ENCODE results near the gene NPBWR2.

NPBWR2 gene

DNA sequence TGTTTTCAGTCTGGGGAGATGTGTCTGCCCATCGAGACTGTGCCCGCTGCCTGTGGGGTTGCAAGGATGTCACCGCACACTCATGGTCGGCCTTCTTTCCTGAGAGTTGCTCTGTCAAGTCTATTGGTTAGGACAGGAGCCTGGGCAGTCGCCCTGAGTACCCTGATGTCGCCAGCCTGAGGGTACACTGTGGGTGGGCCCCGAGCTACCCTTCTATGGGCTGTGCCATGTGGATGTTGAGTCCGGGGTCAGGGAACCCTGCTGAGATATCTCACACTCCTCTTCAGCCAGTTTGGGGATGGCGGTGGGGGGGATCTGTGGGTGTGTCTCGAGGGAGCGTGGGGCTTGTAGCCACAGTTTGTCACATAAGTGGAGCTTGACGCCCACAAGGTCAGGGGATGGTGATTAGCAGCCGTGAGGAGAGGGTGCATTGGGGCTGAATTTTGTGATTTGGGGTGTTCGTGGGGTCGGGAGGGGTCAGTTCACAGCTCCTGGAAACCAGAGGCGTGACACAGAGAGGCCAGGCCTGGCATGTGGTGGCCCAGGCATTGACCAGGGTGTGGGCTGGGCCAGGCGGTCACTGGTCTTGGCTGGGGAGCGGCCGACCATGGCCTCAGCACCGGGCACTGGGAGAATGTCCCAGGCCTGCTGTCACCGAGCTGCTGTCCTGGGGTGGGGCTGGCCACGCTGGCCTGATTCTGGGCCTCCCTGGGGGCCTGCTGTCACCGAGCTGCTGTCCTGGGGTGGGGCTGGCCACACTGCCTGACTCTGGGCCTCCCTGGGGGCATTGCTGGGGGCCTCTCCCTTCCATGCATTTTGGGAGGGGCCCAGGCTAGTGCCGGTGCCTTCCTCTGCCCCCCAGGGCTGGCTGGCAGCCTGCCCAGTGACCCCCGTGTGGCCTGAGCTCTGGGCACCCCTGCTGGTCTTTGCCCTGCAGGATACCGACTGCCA lies 1.6 kb upstream of the NPBWR2 start:
- no peak for TF ChIP-seq CTCF (conservative IDR thresholded peaks at IDR 0.05)
- no peak overlapping the region for H3K27ac ChIP-seq

- TF ChIP-seq CTCF (conservative IDR thresholded peaks at IDR 0.05): no peak
- no peak overlapping the region for H3K27ac ChIP-seq
Measured at GRCh38 chr20:64107736-64108457, 532 bp upstream of the NPBWR2 start.

DNA sequence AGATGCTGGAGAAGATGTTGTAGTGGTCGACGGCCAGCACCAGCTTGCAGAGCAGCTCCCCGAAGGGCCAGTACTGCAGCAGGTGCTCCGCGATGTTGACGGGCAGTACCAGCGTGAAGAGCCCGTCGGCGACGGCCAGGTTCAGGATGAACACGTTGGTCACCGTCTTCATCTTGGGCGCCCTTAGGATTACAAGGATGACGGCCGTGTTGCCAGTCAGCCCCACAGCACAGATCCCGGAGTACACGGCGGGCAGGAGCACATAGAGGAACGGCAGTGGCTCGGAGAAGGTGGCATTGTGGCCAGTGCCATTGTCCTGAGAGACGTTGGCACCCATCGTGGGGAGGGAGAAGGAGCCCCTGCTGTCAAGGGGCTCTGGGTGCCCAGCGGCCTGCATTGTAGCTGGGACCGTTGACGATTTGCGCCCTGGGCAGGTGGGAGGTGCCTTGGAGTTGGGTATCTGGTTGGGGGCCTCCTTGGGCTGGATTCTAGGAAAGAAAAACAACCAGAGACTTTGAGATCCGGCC lies 867 bp downstream of the NPBWR2 start:
- no peak for TF ChIP-seq CTCF (conservative IDR thresholded peaks at IDR 0.05)
- H3K27ac ChIP-seq: no peak overlapping the region

DNA sequence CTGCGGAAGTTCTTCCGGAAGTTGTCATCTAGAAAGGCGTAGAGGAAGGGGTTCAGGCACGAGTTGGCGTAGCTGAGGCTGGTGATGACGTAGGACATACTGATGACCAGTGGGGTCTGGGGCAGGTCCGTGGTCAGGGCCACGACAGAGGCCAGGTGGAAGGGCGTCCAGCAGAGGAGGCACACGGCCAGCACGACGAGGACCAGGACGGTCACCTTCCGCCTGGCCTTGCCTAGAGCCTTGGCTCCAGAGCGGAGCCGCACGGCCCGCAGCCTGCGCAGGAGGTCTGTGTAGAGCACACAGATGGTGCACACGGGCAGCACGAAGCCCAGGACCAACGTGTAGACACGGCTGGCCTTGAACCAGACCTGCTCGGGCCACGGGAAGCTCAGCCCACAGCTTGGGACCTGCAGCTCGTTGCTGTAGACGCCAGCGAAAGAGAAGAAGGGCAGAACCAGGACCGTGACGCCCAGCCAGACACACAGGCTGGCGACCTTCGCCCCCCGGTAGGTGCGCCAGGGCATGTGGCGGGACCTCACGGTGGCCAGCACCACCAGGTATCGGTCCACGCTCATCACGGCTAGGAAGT lies 1.4 kb downstream of the NPBWR2 start:
- TF ChIP-seq CTCF (conservative IDR thresholded peaks at IDR 0.05): no peak
- no peak overlapping the region for H3K27ac ChIP-seq

DNA sequence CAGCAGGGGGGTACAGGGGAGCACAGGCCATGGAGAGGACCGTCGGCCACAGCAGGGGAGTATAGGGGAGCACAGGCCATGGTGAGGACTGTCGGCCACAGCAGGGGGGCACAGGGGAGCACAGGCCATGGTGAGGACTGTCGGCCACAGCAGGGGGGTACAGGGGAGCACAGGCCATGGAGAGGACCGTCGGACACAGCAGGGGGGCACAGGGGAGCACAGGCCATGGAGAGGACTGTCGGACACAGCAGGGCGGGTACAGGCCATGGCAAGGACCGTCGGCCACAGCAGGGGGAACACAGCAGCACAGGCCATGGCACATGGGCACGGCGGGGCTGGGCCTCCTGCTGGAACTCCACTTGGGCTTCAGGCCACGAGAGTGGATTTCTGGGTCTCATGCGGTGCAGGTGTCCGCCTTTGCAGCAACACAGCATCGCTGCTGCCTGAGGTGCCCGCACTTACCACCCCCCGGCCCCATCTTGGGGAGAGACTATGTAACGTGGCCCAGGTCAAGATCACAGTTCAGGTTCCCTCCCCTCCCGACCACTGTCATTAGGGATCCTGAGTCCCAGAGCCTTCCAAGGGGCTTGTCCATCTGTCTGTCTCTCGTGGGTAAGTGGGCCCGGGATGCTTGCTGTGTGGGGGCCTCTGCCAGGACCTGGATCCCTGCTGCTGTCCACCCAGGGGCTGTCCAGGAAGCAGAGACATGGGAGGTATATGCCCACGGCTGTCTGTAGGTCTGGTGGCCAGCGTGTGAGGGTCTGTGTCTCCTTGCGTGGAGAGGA lies 2.5 kb downstream of the NPBWR2 start:
- no peak for TF ChIP-seq CTCF (conservative IDR thresholded peaks at IDR 0.05)
- no peak overlapping the region for H3K27ac ChIP-seq

DNA sequence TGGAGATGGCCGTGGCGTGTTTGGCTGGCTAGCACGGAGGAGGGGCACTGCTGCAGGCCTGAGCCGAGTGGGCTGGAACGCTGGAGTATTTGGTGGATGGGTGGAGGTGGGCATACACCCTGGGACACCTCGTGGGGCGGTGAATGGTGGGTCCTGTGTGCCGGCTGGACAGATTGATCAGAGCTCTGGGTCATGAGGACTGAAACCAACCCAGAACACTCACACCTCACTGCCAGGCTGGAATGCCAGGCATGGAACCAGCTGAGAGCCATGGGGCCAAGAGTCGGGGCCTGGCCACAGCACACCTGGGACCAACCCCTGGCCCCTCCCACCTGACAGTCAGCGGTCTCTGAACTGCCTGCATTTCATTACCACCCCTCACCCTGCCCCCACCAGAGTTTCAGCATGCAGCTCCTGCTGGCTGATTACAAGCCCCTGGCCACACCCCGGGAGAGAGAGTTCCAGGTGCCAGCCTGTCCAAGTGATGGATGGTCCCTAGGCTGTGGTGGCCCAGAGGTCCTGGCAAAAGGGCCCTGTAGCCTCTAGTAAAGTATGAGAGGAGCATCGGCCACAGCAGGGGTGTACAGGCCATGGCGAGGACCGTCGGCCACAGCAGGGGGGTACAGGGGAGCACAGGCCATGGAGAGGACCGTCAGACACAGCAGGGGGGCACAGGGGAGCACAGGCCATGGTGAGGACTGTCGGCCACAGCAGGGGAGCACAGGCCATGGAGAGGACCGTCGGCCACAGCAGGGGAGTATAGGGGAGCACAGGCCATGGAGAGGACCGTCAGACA lies 3.3 kb downstream of the NPBWR2 start:
- no peak for TF ChIP-seq CTCF (conservative IDR thresholded peaks at IDR 0.05)
- H3K27ac ChIP-seq: no peak overlapping the region
